PC-9 (cell line): ENCODE measurements around the gene PNKD. TPM values are rescaled to one million over a fixed set of nuclear protein-coding genes. Genes with fewer than 3 reads are reported as not detected.

Source experiments
- BruUV-seq: library from RNA; stranded (reverse); fragments of 400-500 nt; replicated peaks from 2 replicates; lab custom pipeline; 2021; lab: Mats Ljungman, UMichigan
- CTCF ChIA-PET: fragments of 300-600 bp; sonication (Branson Sonifier 250); formaldehyde crosslinking; loops from one replicate; lab custom pipeline; 2022; ENCODE audit warnings: antibody characterized with exemption; lab: Charles Lee
- POLR2A ChIA-PET: fragments of 300-600 bp; sonication (Branson Sonifier 250); formaldehyde crosslinking; loops from one replicate; lab custom pipeline; 2022; ENCODE audit warnings: antibody characterized with exemption; ENCODE audit not compliant: unreplicated experiment; lab: Charles Lee
- DNase-seq, 2 experiments: peaks; one replicate each; pipeline versions ENCODE4 v3.0.0 to v3.0.0-alpha.2; 2015 to 2022; ENCODE audit warnings: mixed read lengths in 1 of 2
- H2AFZ ChIP-seq: fragments of 200-600 bp; sonication (generic); 2 replicates; pipeline ENCODE4 v1.8.1; 2017; ENCODE audit warnings: antibody characterized with exemption
- H3F3A ChIP-seq: fragments of 200-600 bp; sonication (generic); 2 replicates; pipeline ENCODE4 v1.8.1; 2017; ENCODE audit warnings: antibody characterized with exemption, mild to moderate bottlenecking, low read depth; ENCODE audit not compliant: insufficient read depth
- H3K27ac ChIP-seq: fragments of 200-600 bp; sonication (generic); 2 replicates; pipeline ENCODE4 v1.6.1; 2016; ENCODE audit warnings: mixed run types
- H3K27me3 ChIP-seq: fragments of 200-600 bp; sonication (generic); 2 replicates; pipeline ENCODE4 v1.6.1; 2016; ENCODE audit warnings: low read depth, mixed run types; ENCODE audit not compliant: insufficient read depth
- H3K36me3 ChIP-seq: fragments of 200-600 bp; sonication (generic); 2 replicates; pipeline ENCODE4 v1.6.1; 2016; ENCODE audit warnings: low read depth, mixed run types
- H3K4me1 ChIP-seq: fragments of 200-600 bp; sonication (generic); replicated peaks from 2 replicates; pipeline ENCODE4 v1.6.1; 2016; ENCODE audit warnings: mixed run types; ENCODE audit not compliant: insufficient read depth
- H3K4me2 ChIP-seq: fragments of 200-600 bp; sonication (generic); 2 replicates; pipeline ENCODE4 v1.6.1; 2017; ENCODE audit warnings: mixed run types
- H3K4me3 ChIP-seq: fragments of 200-600 bp; sonication (generic); 2 replicates; pipeline ENCODE4 v1.6.1; 2016; ENCODE audit warnings: mixed run types
- H3K79me2 ChIP-seq: fragments of 200-600 bp; sonication (generic); 2 replicates; pipeline ENCODE4 v1.6.1; 2017; ENCODE audit warnings: low read depth, mixed run types
- H3K9me2 ChIP-seq: fragments of 200-600 bp; sonication (generic); 2 replicates; pipeline ENCODE4 v1.8.1; 2017; ENCODE audit warnings: mild to moderate bottlenecking; ENCODE audit not compliant: insufficient read depth
- H3K9me3 ChIP-seq: fragments of 200-600 bp; sonication (generic); 2 replicates; pipeline ENCODE4 v1.8.1; 2016; ENCODE audit warnings: low read depth; ENCODE audit not compliant: insufficient read depth
- H4K20me1 ChIP-seq: fragments of 200-600 bp; sonication (generic); 2 replicates; pipeline ENCODE4 v1.8.1; 2017; ENCODE audit not compliant: insufficient read depth
- CTCF ChIP-seq: fragments of 200-600 bp; sonication (generic); conservative IDR thresholded peaks from 2 replicates; pipeline ENCODE4 v1.6.1; 2017; ENCODE audit warnings: mixed run types, antibody characterized with exemption, mild to moderate bottlenecking, moderate library complexity
- EZH2 ChIP-seq: fragments of 200-600 bp; sonication (generic); IDR thresholded peaks from 2 replicates; pipeline ENCODE4 v1.8.0; 2017; ENCODE audit warnings: antibody characterized with exemption, low read depth
- intact Hi-C: fragments of 100-400 bp; cut with micrococcal nuclease; formaldehyde crosslinking; loops from one replicate; pipeline ENCODE4 v1.10.0; 2022; ENCODE audit not compliant: unreplicated experiment
- total RNA-seq: library from RNA; stranded (reverse); gene quantifications from 2 replicates; pipeline ENCODE4 v1.2.3, GENCODE V29; 2021

Gene PNKD
- total RNA-seq, 1 experiment from 2014 or later = 102 TPM

- H3K4me2 ChIP-seq = peak overlapping the region; percentile 99
- H3F3A ChIP-seq = peaks cover 63% of the 10 kb centered on the region
- ChIA-PET POLR2A (interaction anchor here (0.5 to 0.9 kb wide), 3 partner anchors 27 to 1373 kb away, joined by 3 to 16 read pairs (median 3); no protein-coding TSS in a partner anchor), CTCF (interaction anchor here (1.0 to 4.5 kb wide), 2 partner anchors 17 to 106 kb away, joined by 4 to 26 read pairs; no protein-coding TSS in a partner anchor)
- peak overlapping the region; percentile 89; the same call in 1 of the 2 replicates for H3K4me3 ChIP-seq
- H4K20me1 ChIP-seq = peaks cover 3% of the 10 kb centered on the region; the same call in 1 of the 2 replicates
- H3K79me2 ChIP-seq = peaks cover 69% of the 10 kb centered on the region
- intact Hi-C loops = loop anchor here (5.0 kb wide), 1 partner anchor 278 kb away; the partner anchor contains the start of genes CNOT9 and USP37
- H3K9me2 ChIP-seq = no peaks in the 10 kb centered on the region
- no peaks in the 10 kb centered on the region for H3K36me3 ChIP-seq
- DNase-seq = no peak
- no TSS peak for BruUV-seq
- peaks cover 86% of the 10 kb centered on the region for H3K4me1 ChIP-seq
- no peak for TF ChIP-seq CTCF
- no peak for TF ChIP-seq EZH2
- no peak overlapping the region for H2AFZ ChIP-seq
- H3K27me3 ChIP-seq = no peaks in the 10 kb centered on the region
- no peaks in the 10 kb centered on the region for H3K9me3 ChIP-seq
- peak overlapping the region; percentile 96; the same call in 1 of the 2 replicates for H3K27ac ChIP-seq
These were observed 19.5 kb downstream of the PNKD start for GRCh38 chr2:218289639-218290315.

GRCh38 chr2:218290316-218291261 is 20.3 kb downstream of the PNKD start:
- H3F3A ChIP-seq = peaks cover 62% of the 10 kb centered on the region
- no peaks in the 10 kb centered on the region for H3K9me2 ChIP-seq
- H4K20me1 ChIP-seq = peaks cover 3% of the 10 kb centered on the region; the same call in 1 of the 2 replicates
- DNase-seq = no peak
- ChIA-PET CTCF (interaction anchor here (0.6 to 4.5 kb wide), 3 partner anchors 18 to 437 kb away, joined by 4 to 26 read pairs (median 6); no protein-coding TSS in a partner anchor), POLR2A (interaction anchor here (0.5 to 0.7 kb wide), 4 partner anchors 7 to 1372 kb away, joined by 3 to 16 read pairs (median 3); no protein-coding TSS in a partner anchor)
- no peaks in the 10 kb centered on the region for H3K9me3 ChIP-seq
- H2AFZ ChIP-seq = no peak overlapping the region
- no peak for TF ChIP-seq CTCF
- TF ChIP-seq EZH2 = no peak
- no peaks in the 10 kb centered on the region for H3K36me3 ChIP-seq
- H3K4me2 ChIP-seq = peak overlapping the region; percentile 99
- BruUV-seq = TSS peak; percentile 20
- intact Hi-C loops = loop anchor here (1.0 to 5.0 kb wide), 2 partner anchors 18 to 277 kb away; partner anchors contain the start of genes CNOT9 and USP37
- no peaks in the 10 kb centered on the region for H3K27me3 ChIP-seq
- peaks cover 86% of the 10 kb centered on the region for H3K4me1 ChIP-seq
- H3K79me2 ChIP-seq = peaks cover 60% of the 10 kb centered on the region
- peak overlapping the region; percentile 96 for H3K27ac ChIP-seq
- H3K4me3 ChIP-seq = peak overlapping the region; percentile 89
